CD14-positive monocyte (primary cell): ENCODE data around the gene IPO11. TPM values are rescaled to one million over a fixed set of nuclear protein-coding genes. Genes with fewer than 3 reads are reported as not detected.

Experiments used
- DNase-seq, 3 donors: peaks; one replicate each; pipeline ENCODE4 v3.0.0-alpha.2; 2011 to 2022
- H2AFZ ChIP-seq: 2 replicates; pipeline ENCODE4 v1.6.0; 2012; ENCODE audit warnings: mild to moderate bottlenecking, low read depth, low read length, inconsistent platforms; ENCODE audit not compliant: insufficient read depth, poor library complexity, severe bottlenecking
- H3K27ac ChIP-seq, 2 donors: 1 replicate in 1 of 2; 2 replicates in 1 of 2; pipeline ENCODE4 v1.5.1; 2012 to 2013; ENCODE audit warnings: low read length in 2 of 2, control low read depth in 1 of 2, inconsistent platforms in 1 of 2, low read depth in 1 of 2, mild to moderate bottlenecking in 1 of 2
- H3K27me3 ChIP-seq, 2 donors: one replicate each; pipeline versions ENCODE4 v1.6.0 to v1.6.1; 2011 to 2013; ENCODE audit warnings: low read length in 2 of 2; ENCODE audit not compliant: control insufficient read depth in 2 of 2, insufficient read depth in 2 of 2
- H3K36me3 ChIP-seq, 2 donors: replicated peaks in 1 of 2; 1 replicate in 1 of 2; 2 replicates in 1 of 2; pipeline versions ENCODE4 v1.5.1 to v1.6.1; 2012 to 2013; ENCODE audit warnings: low read length in 2 of 2, control low read depth in 1 of 2, inconsistent platforms in 1 of 2, mild to moderate bottlenecking in 1 of 2; ENCODE audit not compliant: insufficient read depth in 2 of 2, control insufficient read depth in 1 of 2
- H3K4me1 ChIP-seq, 2 donors: 1 replicate in 1 of 2; 2 replicates in 1 of 2; pipeline versions ENCODE4 v1.5.1 to v1.6.1; 2012 to 2013; ENCODE audit warnings: low read length in 2 of 2, control low read depth in 1 of 2, inconsistent platforms in 1 of 2, mild to moderate bottlenecking in 1 of 2, moderate library complexity in 1 of 2; ENCODE audit not compliant: insufficient read depth in 2 of 2, control insufficient read depth in 1 of 2
- H3K4me2 ChIP-seq: replicated peaks from 2 replicates; pipeline ENCODE3; 2012; ENCODE audit warnings: low read length, moderate library complexity, mild to moderate bottlenecking; ENCODE audit not compliant: poor library complexity, severe bottlenecking; ENCODE audit errors: extremely low read depth
- H3K4me3 ChIP-seq, 3 experiments: fragments of 200-600 bp in 1 of 3; sonication (generic) in 1 of 3; replicated peaks in 1 of 3; 1 replicate in 2 of 3; 2 replicates in 1 of 3; pipeline ENCODE4 v1.5.1; 2011 to 2013; ENCODE audit warnings: low read length in 3 of 3, mild to moderate bottlenecking in 3 of 3, control low read depth in 2 of 3, low read depth in 2 of 3, inconsistent platforms in 1 of 3, moderate library complexity in 1 of 3
- H3K79me2 ChIP-seq: 2 replicates; pipeline ENCODE4 v1.6.0; 2012; ENCODE audit warnings: mild to moderate bottlenecking, control low read depth, inconsistent platforms, low read length, moderate library complexity; ENCODE audit not compliant: insufficient read depth
- H3K9ac ChIP-seq: 2 replicates; pipeline ENCODE4 v1.6.0; 2017; ENCODE audit warnings: low read length, mild to moderate bottlenecking; ENCODE audit not compliant: insufficient read depth, poor library complexity, severe bottlenecking
- H3K9me3 ChIP-seq, 2 donors: replicated peaks in 1 of 2; 1 replicate in 1 of 2; 2 replicates in 1 of 2; pipeline versions ENCODE4 v1.5.1 to v1.6.1; 2012 to 2013; ENCODE audit warnings: low read length in 2 of 2, control low read depth in 1 of 2; ENCODE audit not compliant: control insufficient read depth in 1 of 2, insufficient read depth in 1 of 2
- H4K20me1 ChIP-seq: 2 replicates; pipeline ENCODE4 v1.6.0; 2012; ENCODE audit warnings: mild to moderate bottlenecking, low read length, control low read depth, moderate library complexity; ENCODE audit not compliant: insufficient read depth
- H3K27ac Mint-ChIP-seq, 7 donors: one replicate each; pipeline ENCODE4 v1.8.0; 2020; ENCODE audit warnings: mild to moderate bottlenecking in 7 of 7, mixed read lengths in 7 of 7, moderate library complexity in 6 of 7, inconsistent platforms in 2 of 7
- H3K27me3 Mint-ChIP-seq, 3 donors: one replicate each; pipeline ENCODE4 v1.8.0; 2021 to 2022; ENCODE audit warnings: low read depth in 3 of 3, mild to moderate bottlenecking in 3 of 3, mixed read lengths in 3 of 3, moderate library complexity in 3 of 3, inconsistent platforms in 1 of 3
- H3K36me3 Mint-ChIP-seq, 2 donors: one replicate each; pipeline ENCODE4 v1.8.0; 2020; ENCODE audit warnings: mixed read lengths in 2 of 2, inconsistent platforms in 1 of 2, mild to moderate bottlenecking in 1 of 2
- H3K4me1 Mint-ChIP-seq: one replicate; pipeline ENCODE4 v1.8.0; 2020; ENCODE audit warnings: mild to moderate bottlenecking, mixed read lengths
- H3K4me3 Mint-ChIP-seq, 2 donors: one replicate each; pipeline ENCODE4 v1.8.0; 2020; ENCODE audit warnings: mild to moderate bottlenecking in 2 of 2, mixed read lengths in 2 of 2, moderate library complexity in 1 of 2
- H3K9me3 Mint-ChIP-seq, 7 donors: one replicate each; pipeline ENCODE4 v1.8.0; 2020 to 2022; ENCODE audit warnings: mixed read lengths in 7 of 7, mild to moderate bottlenecking in 6 of 7, moderate library complexity in 6 of 7, inconsistent platforms in 2 of 7
- WGBS: methylation state at CpG from one replicate; pipeline ENCODE4 v1.1.5; 2013; ENCODE audit warnings: missing lambda C conversion rate; ENCODE audit not compliant: insufficient coverage; 5-methylcytosine and 5-hydroxymethylcytosine counted together
- intact Hi-C, 2 donors: fragments of 100-400 bp; cut with micrococcal nuclease; formaldehyde crosslinking; loops; one replicate each; pipeline versions ENCODE4 v1.15.0 to v1.15.1; 2023
- polyA plus RNA-seq, 3 donors: library from polyadenylated mRNA; depleted of rRNA in 1 of 3; unstranded in 2 of 3; stranded (reverse) in 1 of 3; fragments of 300-500 nt in 2 of 3; fragments of >200 nt in 1 of 3; fragmentation: Illumina TruSeq in 2 of 3; gene quantifications; 1 replicate in 2 of 3; 2 replicates in 1 of 3; pipeline ENCODE4 v1.2.3, GENCODE V29; 2012 to 2021
- TF ChIP-seq, protein P1 (sequence below): fragments of 200-600 bp; IDR thresholded peaks from one replicate; pipeline ENCODE4 v1.8.0; 2022; ENCODE audit warnings: antibody characterized with exemption, mild to moderate bottlenecking

Gene IPO11
- polyA plus RNA-seq, 3 donors, result 4.4 to 5.5 (median 5.3) TPM

DNA sequence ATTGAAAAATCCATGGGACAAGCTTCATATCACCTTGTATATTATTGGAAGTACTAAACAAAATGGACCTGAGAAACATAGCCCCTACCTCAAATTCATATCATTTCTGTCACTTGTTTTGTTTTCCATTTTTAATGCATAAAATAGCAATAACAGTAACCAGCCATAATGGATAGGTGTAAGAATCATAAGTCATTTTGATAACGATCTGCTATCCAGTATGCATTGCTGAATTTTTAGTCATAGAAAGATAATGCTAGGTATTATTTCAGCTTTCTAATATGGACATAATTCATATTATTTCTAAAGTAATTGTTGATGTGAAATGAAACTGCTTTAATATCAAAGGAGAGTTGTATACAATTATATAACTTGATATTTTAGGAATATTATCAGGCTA is 164.9 kb downstream of the IPO11 start:
- H3K9me3 Mint-ChIP-seq, result peaks cover 0 to 2% (median 0%) of the 10 kb centered on the region in 7 donors
- Histone ChIP-seq H2AFZ (no peak overlapping the region), H3K27ac (no peak overlapping the region), H3K27me3 (no peaks in the 10 kb centered on the region), H3K79me2 (no peaks in the 10 kb centered on the region), H3K4me1 (peaks cover 3 to 8% of the 10 kb centered on the region in 2 donors), H3K9ac (no peak overlapping the region), H3K4me3 (no peak overlapping the region), H3K36me3 (no peaks in the 10 kb centered on the region), H3K4me2 (no peak overlapping the region), H4K20me1 (no peaks in the 10 kb centered on the region), H3K9me3 (no peaks in the 10 kb centered on the region)
- peaks cover 7 to 8% of the 10 kb centered on the region in 2 donors for H3K36me3 Mint-ChIP-seq
- H3K27me3 Mint-ChIP-seq, result peaks cover 0 to 2% (median 0%) of the 10 kb centered on the region in 3 donors
- H3K4me3 Mint-ChIP-seq, result no peak overlapping the region
- no peak overlapping the region for H3K27ac Mint-ChIP-seq
- no peak for DNase-seq
- no CpG with 5 or more reads among the region's 1 CpG for WGBS
- H3K4me1 Mint-ChIP-seq, result peaks cover 37% of the 10 kb centered on the region
- TF ChIP-seq, protein P1, sequence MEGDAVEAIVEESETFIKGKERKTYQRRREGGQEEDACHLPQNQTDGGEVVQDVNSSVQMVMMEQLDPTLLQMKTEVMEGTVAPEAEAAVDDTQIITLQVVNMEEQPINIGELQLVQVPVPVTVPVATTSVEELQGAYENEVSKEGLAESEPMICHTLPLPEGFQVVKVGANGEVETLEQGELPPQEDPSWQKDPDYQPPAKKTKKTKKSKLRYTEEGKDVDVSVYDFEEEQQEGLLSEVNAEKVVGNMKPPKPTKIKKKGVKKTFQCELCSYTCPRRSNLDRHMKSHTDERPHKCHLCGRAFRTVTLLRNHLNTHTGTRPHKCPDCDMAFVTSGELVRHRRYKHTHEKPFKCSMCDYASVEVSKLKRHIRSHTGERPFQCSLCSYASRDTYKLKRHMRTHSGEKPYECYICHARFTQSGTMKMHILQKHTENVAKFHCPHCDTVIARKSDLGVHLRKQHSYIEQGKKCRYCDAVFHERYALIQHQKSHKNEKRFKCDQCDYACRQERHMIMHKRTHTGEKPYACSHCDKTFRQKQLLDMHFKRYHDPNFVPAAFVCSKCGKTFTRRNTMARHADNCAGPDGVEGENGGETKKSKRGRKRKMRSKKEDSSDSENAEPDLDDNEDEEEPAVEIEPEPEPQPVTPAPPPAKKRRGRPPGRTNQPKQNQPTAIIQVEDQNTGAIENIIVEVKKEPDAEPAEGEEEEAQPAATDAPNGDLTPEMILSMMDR, result no peak
- intact Hi-C loops, result no loop called here

DNA sequence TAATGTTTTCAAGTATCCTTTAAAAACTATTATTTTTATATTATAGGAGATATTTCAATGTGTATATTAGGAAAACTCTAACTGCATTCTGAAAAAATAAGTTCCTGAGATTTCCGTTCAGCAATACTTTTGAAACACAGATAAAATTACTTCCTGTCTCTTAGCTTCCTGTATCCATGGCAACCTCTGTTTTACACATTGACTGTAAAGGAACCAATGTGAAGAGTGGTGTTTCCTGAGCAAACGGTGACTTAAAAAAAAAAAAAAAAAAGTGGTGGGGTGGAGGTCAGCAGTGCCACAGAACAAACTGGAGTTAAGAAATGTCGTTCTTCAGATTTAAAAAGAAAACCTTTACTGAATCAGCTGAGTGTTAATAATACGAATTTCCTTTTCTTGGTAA is 166.0 kb downstream of the IPO11 start, which contains the start of gene LRRC70:
TSS of gene LRRC70 (plus strand) at position 280 of the 400 bp plus-strand sequence. CDS start 620 bp downstream, outside the sequence.
- intact Hi-C loops, result no loop called here
- H3K4me2 ChIP-seq, result peak within 1 kb of the TSS; percentile 53
- no peaks in the 10 kb centered on the region for H4K20me1 ChIP-seq
- H3K4me3 ChIP-seq, result peak within 1 kb of the TSS in 1 of 3 experiments; percentile 29
- Mint-ChIP-seq H3K36me3 (peaks cover 7 to 8% of the 10 kb centered on the region in 2 donors), H3K27me3 (peaks cover 0 to 2% (median 0%) of the 10 kb centered on the region in 3 donors), H3K4me3 (peak within 1 kb of the TSS; percentile 28 to 75), H3K9me3 (peaks cover 0 to 2% (median 0%) of the 10 kb centered on the region in 7 donors), H3K27ac (peak within 1 kb of the TSS in 6 of 7 donors; percentile 20 to 91 (median 49)), H3K4me1 (peaks cover 30% of the 10 kb centered on the region)
- no peak within 1 kb of the TSS for H3K9ac ChIP-seq
- TF ChIP-seq, protein P1, result no peak
- WGBS, result no CpG with 5 or more reads among the region's 4 CpGs
- no peaks in the 10 kb centered on the region for H3K79me2 ChIP-seq
- H3K36me3 ChIP-seq, result no peaks in the 10 kb centered on the region
- H3K4me1 ChIP-seq, result peaks cover 0 to 8% of the 10 kb centered on the region in 2 donors
- H2AFZ ChIP-seq, result no peak within 1 kb of the TSS
- peak; percentile 71 to 93 (median 87) for DNase-seq
- no peaks in the 10 kb centered on the region for H3K9me3 ChIP-seq
- H3K27ac ChIP-seq, result no peak within 1 kb of the TSS
- no peaks in the 10 kb centered on the region for H3K27me3 ChIP-seq
